Mucosa of descending colon (tissue), 3 donors: ENCODE data around the gene TRIP12. TPM values are rescaled to one million over a fixed set of nuclear protein-coding genes. Genes with fewer than 3 reads are reported as not detected.

Source experiments
- ATAC-seq: fragments of 200-7000 bp; cut with Tn5 transposase; one replicate; pipeline ENCODE4 v1.9.1; 2020; ENCODE audit warnings: mild to moderate bottlenecking, moderate library complexity
- DNase-seq, 3 donors: peaks; one replicate each; pipeline ENCODE4 v3.0.0-alpha.2; 2020
- H3K36me3 ChIP-seq: fragments of 200-600 bp; one replicate; pipeline ENCODE4 v1.8.0; 2021; ENCODE audit warnings: low read depth, mild to moderate bottlenecking
- H3K4me1 ChIP-seq: fragments of 200-600 bp; one replicate; pipeline ENCODE4 v1.8.0; 2021; ENCODE audit warnings: low read depth, mild to moderate bottlenecking
- H3K4me3 ChIP-seq: fragments of 200-600 bp; one replicate; pipeline ENCODE4 v1.8.0; 2021; ENCODE audit warnings: mild to moderate bottlenecking
- H3K9me3 ChIP-seq: fragments of 200-600 bp; one replicate; pipeline ENCODE4 v1.8.0; 2021; ENCODE audit warnings: mild to moderate bottlenecking
- CTCF ChIP-seq: fragments of 200-600 bp; IDR thresholded peaks from one replicate; pipeline ENCODE4 v1.8.0; 2022; ENCODE audit warnings: antibody characterized with exemption, mild to moderate bottlenecking
- intact Hi-C, 2 donors: fragments of 100-400 bp; cut with DNase I in 1 of 2; cut with micrococcal nuclease in 1 of 2; formaldehyde crosslinking; loops; one replicate each; pipeline versions ENCODE4 v1.11.0 to v1.11.1; 2022; cut with DNase I, micrococcal nuclease
- total RNA-seq, 3 donors: library from RNA; stranded (reverse); fragmentation: NEBNext Ultra II Directional in 2 of 3; extraction: Animal tissue kit (Norgen Biotek cat#: 25700) in 2 of 3; gene quantifications; one replicate each; pipeline versions ENCODE4 v1.2.1 to v1.2.4, GENCODE V29; 2021 to 2023
- donor health status: DM: no; HTN: no; CAD: no; lungs with moderate emphysema.
- donor health status: DM: no; HTN: no; CAD: no.
- donor health status: DM: no; HTN: yes; CAD: no.

The TRIP12 gene
- total RNA-seq, 3 donors from 2014 or later, result 196 to 240 (median 202) TPM

GRCh38 chr2:229882583-229882982 lies 39.2 kb downstream of the TRIP12 start:
- H3K4me1 ChIP-seq, result no peaks in the 10 kb centered on the region
- no peak for TF ChIP-seq CTCF
- no peaks in the 10 kb centered on the region for H3K9me3 ChIP-seq
- ATAC-seq, result no peak
- no peaks in the 10 kb centered on the region for H3K36me3 ChIP-seq
- intact Hi-C loops, result no loop called here
- no peak overlapping the region for H3K4me3 ChIP-seq
- DNase-seq, result no peak

- no peak for ATAC-seq
- Histone ChIP-seq H3K4me3 (no peak overlapping the region), H3K4me1 (no peaks in the 10 kb centered on the region), H3K9me3 (no peaks in the 10 kb centered on the region), H3K36me3 (no peaks in the 10 kb centered on the region)
- DNase-seq, result no peak
- intact Hi-C loops, result no loop called here
- TF ChIP-seq CTCF, result no peak
Observed at GRCh38 chr2:229880892-229881586, 40.8 kb downstream of the TRIP12 start.

GRCh38 chr2:229879191-229879950 lies 42.4 kb downstream of the TRIP12 start:
- DNase-seq, result no peak
- Histone ChIP-seq H3K4me1 (no peaks in the 10 kb centered on the region), H3K9me3 (no peaks in the 10 kb centered on the region), H3K36me3 (no peaks in the 10 kb centered on the region), H3K4me3 (no peak overlapping the region)
- TF ChIP-seq CTCF, result no peak
- intact Hi-C loops, result no loop called here
- no peak for ATAC-seq

- intact Hi-C loops, result no loop called here
- no peak overlapping the region for H3K4me3 ChIP-seq
- TF ChIP-seq CTCF, result no peak
- no peaks in the 10 kb centered on the region for H3K4me1 ChIP-seq
- no peaks in the 10 kb centered on the region for H3K36me3 ChIP-seq
- DNase-seq, result no peak
- ATAC-seq, result no peak
- no peaks in the 10 kb centered on the region for H3K9me3 ChIP-seq
Observed at GRCh38 chr2:229875549-229875948, 46.3 kb downstream of the TRIP12 start.

GRCh38 chr2:229874647-229875046 lies 47.2 kb downstream of the TRIP12 start:
- H3K36me3 ChIP-seq, result no peaks in the 10 kb centered on the region
- H3K4me3 ChIP-seq, result no peak overlapping the region
- ATAC-seq, result no peak
- no peaks in the 10 kb centered on the region for H3K9me3 ChIP-seq
- no peak for DNase-seq
- TF ChIP-seq CTCF, result no peak
- H3K4me1 ChIP-seq, result no peaks in the 10 kb centered on the region
- intact Hi-C loops, result no loop called here
